Keratinocyte (primary cell): ENCODE data around the gene GHRH.

Source experiments
- CTCF ChIP-seq, 3 experiments: IDR thresholded peaks in 1 of 3; conservative IDR thresholded peaks in 1 of 3; optimal IDR thresholded peaks in 1 of 3; 2 replicates in 2 of 3; 3 replicates in 1 of 3; pipeline versions ENCODE3 to v1.5.1; 2011; ENCODE audit warnings: low read length in 3 of 3, mild to moderate bottlenecking in 3 of 3, moderate library complexity in 2 of 3, control low read depth in 1 of 3, inconsistent platforms in 1 of 3; ENCODE audit not compliant: insufficient read depth in 2 of 3; ENCODE audit errors: extremely low read depth in 1 of 3
- EZH2 ChIP-seq: IDR thresholded peaks from one replicate; pipeline ENCODE4 v1.6.1; 2012; ENCODE audit warnings: inconsistent platforms, mild to moderate bottlenecking, low read length, moderate library complexity

- no peak for TF ChIP-seq CTCF (optimal IDR thresholded peaks at IDR 0.05 in 1 of 3, IDR thresholded peaks at IDR 0.05 in 1 of 3, conservative IDR thresholded peaks at IDR 0.05 in 1 of 3; ENCODE audit: extremely low read depth in 1 of 3, insufficient read depth in 2 of 3, low read length in 3 of 3)
- TF ChIP-seq EZH2, result no peak
These were observed 24.0 kb downstream of the GHRH start for GRCh38 chr20:37237656-37238055.
